HL-60 (cell line): ENCODE measurements around the gene ATXN7L1.

Source experiments
- DNase-seq, 2 experiments: peaks; one replicate each; pipeline ENCODE4 v3.0.0-alpha.2; 2010 to 2020; ENCODE audit warnings: low read depth in 1 of 2, low spot score in 1 of 2
- H3K27ac ChIP-seq: fragments of 250-450 bp; sonication (Bioruptor Pico); replicated peaks from 2 replicates; pipeline ENCODE4 v1.5.1; 2020; ENCODE audit warnings: mild to moderate bottlenecking, moderate library complexity
- H3K27me3 ChIP-seq: fragments of 250-450 bp; sonication (Bioruptor Pico); 2 replicates; pipeline ENCODE4 v1.5.1; 2021; ENCODE audit warnings: mild to moderate bottlenecking, moderate library complexity; ENCODE audit not compliant: insufficient read depth, poor library complexity, severe bottlenecking
- H3K4me3 ChIP-seq: replicated peaks from 2 replicates; pipeline ENCODE4 v1.5.1; 2011; ENCODE audit warnings: mild to moderate bottlenecking, control low read depth, low read length; ENCODE audit not compliant: insufficient read depth
- GABPA ChIP-seq: IDR thresholded peaks from 2 replicates; pipeline ENCODE4 v1.6.1; 2012; ENCODE audit warnings: low read depth
- POLR2AphosphoS5 ChIP-seq: IDR thresholded peaks from 2 replicates; pipeline ENCODE4 v1.6.1; 2012; ENCODE audit warnings: low read depth
- SPI1 ChIP-seq: IDR thresholded peaks from 2 replicates; pipeline ENCODE4 v1.6.1; 2012; ENCODE audit warnings: low read depth, mild to moderate bottlenecking, borderline replicate concordance
- TF ChIP-seq, protein P1 (sequence below): IDR thresholded peaks from one replicate; pipeline ENCODE4 v1.5.1; 2011; ENCODE audit warnings: low read length, control low read depth, inconsistent platforms; ENCODE audit not compliant: insufficient read depth
- TF ChIP-seq, protein P2 (sequence below): IDR thresholded peaks from 2 replicates; pipeline ENCODE4 v1.6.1; 2012; ENCODE audit warnings: low read depth; ENCODE audit not compliant: insufficient replicate concordance

Gene ATXN7L1

DNA sequence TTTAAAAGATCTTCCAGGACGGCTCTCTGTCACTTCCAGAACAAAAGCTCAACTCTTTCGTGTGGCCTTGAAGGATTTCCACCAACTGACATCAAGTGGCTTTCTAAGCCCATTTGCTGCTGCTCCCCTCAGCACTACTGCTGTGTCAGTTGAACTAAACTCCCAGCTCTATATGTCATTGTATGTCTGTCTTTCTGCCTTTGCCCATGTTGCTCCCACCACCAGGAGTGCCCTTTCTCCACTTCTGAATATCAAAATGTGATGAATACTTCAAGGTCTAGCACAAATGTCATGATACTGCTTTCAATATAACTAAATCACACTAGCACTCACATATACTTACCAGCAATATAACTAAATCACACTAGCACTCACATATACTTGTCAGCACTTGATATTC, 138.3 kb downstream of the ATXN7L1 start:
- no peak overlapping the region for H3K4me3 ChIP-seq
- TF ChIP-seq, protein P1, sequence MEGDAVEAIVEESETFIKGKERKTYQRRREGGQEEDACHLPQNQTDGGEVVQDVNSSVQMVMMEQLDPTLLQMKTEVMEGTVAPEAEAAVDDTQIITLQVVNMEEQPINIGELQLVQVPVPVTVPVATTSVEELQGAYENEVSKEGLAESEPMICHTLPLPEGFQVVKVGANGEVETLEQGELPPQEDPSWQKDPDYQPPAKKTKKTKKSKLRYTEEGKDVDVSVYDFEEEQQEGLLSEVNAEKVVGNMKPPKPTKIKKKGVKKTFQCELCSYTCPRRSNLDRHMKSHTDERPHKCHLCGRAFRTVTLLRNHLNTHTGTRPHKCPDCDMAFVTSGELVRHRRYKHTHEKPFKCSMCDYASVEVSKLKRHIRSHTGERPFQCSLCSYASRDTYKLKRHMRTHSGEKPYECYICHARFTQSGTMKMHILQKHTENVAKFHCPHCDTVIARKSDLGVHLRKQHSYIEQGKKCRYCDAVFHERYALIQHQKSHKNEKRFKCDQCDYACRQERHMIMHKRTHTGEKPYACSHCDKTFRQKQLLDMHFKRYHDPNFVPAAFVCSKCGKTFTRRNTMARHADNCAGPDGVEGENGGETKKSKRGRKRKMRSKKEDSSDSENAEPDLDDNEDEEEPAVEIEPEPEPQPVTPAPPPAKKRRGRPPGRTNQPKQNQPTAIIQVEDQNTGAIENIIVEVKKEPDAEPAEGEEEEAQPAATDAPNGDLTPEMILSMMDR = no peak
- TF ChIP-seq POLR2AphosphoS5 = no peak
- TF ChIP-seq, protein P2, sequence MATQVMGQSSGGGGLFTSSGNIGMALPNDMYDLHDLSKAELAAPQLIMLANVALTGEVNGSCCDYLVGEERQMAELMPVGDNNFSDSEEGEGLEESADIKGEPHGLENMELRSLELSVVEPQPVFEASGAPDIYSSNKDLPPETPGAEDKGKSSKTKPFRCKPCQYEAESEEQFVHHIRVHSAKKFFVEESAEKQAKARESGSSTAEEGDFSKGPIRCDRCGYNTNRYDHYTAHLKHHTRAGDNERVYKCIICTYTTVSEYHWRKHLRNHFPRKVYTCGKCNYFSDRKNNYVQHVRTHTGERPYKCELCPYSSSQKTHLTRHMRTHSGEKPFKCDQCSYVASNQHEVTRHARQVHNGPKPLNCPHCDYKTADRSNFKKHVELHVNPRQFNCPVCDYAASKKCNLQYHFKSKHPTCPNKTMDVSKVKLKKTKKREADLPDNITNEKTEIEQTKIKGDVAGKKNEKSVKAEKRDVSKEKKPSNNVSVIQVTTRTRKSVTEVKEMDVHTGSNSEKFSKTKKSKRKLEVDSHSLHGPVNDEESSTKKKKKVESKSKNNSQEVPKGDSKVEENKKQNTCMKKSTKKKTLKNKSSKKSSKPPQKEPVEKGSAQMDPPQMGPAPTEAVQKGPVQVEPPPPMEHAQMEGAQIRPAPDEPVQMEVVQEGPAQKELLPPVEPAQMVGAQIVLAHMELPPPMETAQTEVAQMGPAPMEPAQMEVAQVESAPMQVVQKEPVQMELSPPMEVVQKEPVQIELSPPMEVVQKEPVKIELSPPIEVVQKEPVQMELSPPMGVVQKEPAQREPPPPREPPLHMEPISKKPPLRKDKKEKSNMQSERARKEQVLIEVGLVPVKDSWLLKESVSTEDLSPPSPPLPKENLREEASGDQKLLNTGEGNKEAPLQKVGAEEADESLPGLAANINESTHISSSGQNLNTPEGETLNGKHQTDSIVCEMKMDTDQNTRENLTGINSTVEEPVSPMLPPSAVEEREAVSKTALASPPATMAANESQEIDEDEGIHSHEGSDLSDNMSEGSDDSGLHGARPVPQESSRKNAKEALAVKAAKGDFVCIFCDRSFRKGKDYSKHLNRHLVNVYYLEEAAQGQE = no peak
- TF ChIP-seq SPI1 = no peak
- no peak for TF ChIP-seq GABPA
- no peak for DNase-seq
- H3K27ac ChIP-seq = no peak overlapping the region
- no peaks in the 10 kb centered on the region for H3K27me3 ChIP-seq

DNA sequence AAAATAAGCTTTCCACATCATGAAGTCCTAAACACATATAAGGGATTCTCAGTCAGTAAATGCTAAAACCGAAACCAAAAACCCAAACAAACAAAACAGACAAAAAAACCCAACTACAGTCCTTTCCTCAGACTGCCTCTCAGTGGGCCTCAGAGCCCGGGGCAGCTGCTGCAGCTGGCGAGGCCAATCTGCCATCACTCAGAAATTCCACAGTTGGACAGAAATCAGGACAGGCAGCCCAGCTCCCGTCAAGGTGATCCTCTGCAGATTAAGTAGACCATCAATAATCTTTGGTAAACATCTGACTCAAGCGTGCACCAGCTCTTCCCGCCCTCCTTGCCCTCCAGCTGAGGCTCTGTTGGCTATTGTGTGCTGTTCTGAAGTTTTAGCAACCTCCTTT, 142.2 kb downstream of the ATXN7L1 start:
- Histone ChIP-seq H3K27me3 (no peaks in the 10 kb centered on the region), H3K4me3 (no peak overlapping the region), H3K27ac (no peak overlapping the region)
- no peak for DNase-seq
- TF ChIP-seq POLR2AphosphoS5 = no peak
- TF ChIP-seq, protein P1 = no peak

DNA sequence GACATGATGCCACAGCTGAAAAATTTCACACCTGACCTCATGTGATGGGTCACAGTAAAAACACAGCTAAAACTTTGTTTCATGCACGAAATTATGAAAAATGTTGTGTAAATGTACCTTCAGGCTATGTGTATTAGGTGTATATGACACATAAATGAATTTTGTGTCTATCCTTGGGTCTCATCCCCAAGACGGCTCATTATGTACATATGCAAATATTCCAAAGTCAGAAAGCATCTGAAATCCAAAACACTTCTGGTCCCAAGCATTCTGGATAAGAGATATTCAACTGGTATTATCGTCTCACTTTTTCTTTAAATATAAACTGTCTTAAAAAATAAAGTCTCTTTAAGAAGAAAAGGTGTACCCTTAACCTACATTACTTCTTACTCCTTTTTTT, 145.4 kb downstream of the ATXN7L1 start:
- Histone ChIP-seq H3K4me3 (no peak overlapping the region), H3K27ac (no peak overlapping the region), H3K27me3 (no peaks in the 10 kb centered on the region)
- DNase-seq = no peak
- TF ChIP-seq POLR2AphosphoS5 (no peak), SPI1 (no peak), GABPA (no peak)
- TF ChIP-seq, protein P1 = no peak
- TF ChIP-seq, protein P2 = no peak

DNA sequence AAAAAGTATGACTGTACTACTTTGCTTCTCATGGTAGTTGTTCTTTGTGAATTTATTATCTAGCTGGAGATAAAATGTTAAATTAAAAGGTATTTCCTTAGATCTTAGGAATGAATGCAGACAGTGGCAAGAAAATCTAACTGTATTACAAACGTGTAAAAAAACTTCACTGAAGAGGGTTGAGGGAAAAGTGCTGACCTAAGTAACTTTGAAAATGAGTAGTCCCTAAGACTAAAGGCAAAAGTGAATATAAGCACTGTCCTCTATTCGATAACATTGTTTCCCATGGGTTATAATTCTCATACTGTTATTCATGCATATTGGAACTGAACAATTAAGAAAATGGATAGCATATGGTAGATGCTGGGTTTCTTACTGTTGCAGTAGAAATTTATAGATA, 148.4 kb downstream of the ATXN7L1 start:
- DNase-seq = no peak
- H3K27ac ChIP-seq = no peak overlapping the region
- H3K27me3 ChIP-seq = no peaks in the 10 kb centered on the region
- H3K4me3 ChIP-seq = no peak overlapping the region
- TF ChIP-seq, protein P2 = no peak
- TF ChIP-seq SPI1 (no peak), GABPA (no peak), POLR2AphosphoS5 (no peak)
- TF ChIP-seq, protein P1 = no peak
